Lower lobe of right lung (tissue), 2 donors: ENCODE measurements around the gene BLMH. TPM values are rescaled to one million over a fixed set of nuclear protein-coding genes. Genes with fewer than 3 reads are reported as not detected.
A peak's percentile ranks its signal among the peaks of the same experiment; 100 is the strongest.

Experiments
- ATAC-seq, 2 donors: fragments of 200-7000 bp; cut with Tn5 transposase; one replicate each; pipeline ENCODE4 v1.9.1; 2020 to 2022; ENCODE audit warnings: mild to moderate bottlenecking in 2 of 2, moderate library complexity in 2 of 2
- DNase-seq: peaks from one replicate; pipeline ENCODE4 v3.0.0-alpha.2; 2020
- H3K27ac ChIP-seq: fragments of 200-600 bp; one replicate; pipeline ENCODE4 v1.8.0; 2022
- H3K27me3 ChIP-seq: fragments of 200-600 bp; one replicate; pipeline ENCODE4 v1.8.0; 2022; ENCODE audit warnings: low read depth
- H3K36me3 ChIP-seq: fragments of 200-600 bp; one replicate; pipeline ENCODE4 v1.8.0; 2022; ENCODE audit warnings: mild to moderate bottlenecking
- H3K4me1 ChIP-seq: fragments of 200-600 bp; one replicate; pipeline ENCODE4 v1.8.0; 2022
- H3K4me3 ChIP-seq: fragments of 200-600 bp; one replicate; pipeline ENCODE4 v1.8.0; 2022; ENCODE audit warnings: mild to moderate bottlenecking
- H3K9me3 ChIP-seq: fragments of 200-600 bp; one replicate; pipeline ENCODE4 v1.8.0; 2022
- intact Hi-C: fragments of 100-400 bp; cut with DNase I; formaldehyde crosslinking; loops from one replicate; pipeline ENCODE4 v1.11.0; 2022
- total RNA-seq: library from RNA; stranded (reverse); fragmentation: NEBNext Ultra II Directional; extraction: Animal tissue kit (Norgen Biotek cat#: 25700); gene quantifications from one replicate; pipeline ENCODE4 v1.2.1, GENCODE V29; 2021
- TF ChIP-seq, protein P1 (sequence below): fragments of 200-600 bp; IDR thresholded peaks from one replicate; pipeline ENCODE4 v1.8.0; 2022; ENCODE audit warnings: antibody characterized with exemption, mild to moderate bottlenecking
- donor health status: DM: no; HTN: yes; CAD: no; lungs with severe emphysema.

BLMH gene
- total RNA-seq, 1 donor from 2014 or later: 27.4 TPM

- intact Hi-C loops: no loop called here
- ATAC-seq (no peak), DNase-seq (no peak)
- Histone ChIP-seq H3K27ac (peak overlapping the region; percentile 71), H3K27me3 (peaks cover 42% of the 10 kb centered on the region), H3K4me1 (peaks cover 36% of the 10 kb centered on the region), H3K36me3 (no peaks in the 10 kb centered on the region), H3K9me3 (no peaks in the 10 kb centered on the region), H3K4me3 (peak overlapping the region; percentile 47)
- TF ChIP-seq, protein P1, sequence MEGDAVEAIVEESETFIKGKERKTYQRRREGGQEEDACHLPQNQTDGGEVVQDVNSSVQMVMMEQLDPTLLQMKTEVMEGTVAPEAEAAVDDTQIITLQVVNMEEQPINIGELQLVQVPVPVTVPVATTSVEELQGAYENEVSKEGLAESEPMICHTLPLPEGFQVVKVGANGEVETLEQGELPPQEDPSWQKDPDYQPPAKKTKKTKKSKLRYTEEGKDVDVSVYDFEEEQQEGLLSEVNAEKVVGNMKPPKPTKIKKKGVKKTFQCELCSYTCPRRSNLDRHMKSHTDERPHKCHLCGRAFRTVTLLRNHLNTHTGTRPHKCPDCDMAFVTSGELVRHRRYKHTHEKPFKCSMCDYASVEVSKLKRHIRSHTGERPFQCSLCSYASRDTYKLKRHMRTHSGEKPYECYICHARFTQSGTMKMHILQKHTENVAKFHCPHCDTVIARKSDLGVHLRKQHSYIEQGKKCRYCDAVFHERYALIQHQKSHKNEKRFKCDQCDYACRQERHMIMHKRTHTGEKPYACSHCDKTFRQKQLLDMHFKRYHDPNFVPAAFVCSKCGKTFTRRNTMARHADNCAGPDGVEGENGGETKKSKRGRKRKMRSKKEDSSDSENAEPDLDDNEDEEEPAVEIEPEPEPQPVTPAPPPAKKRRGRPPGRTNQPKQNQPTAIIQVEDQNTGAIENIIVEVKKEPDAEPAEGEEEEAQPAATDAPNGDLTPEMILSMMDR: no peak
Measured at GRCh38 chr17:30238003-30238344, 53.8 kb downstream of the BLMH start.

DNA sequence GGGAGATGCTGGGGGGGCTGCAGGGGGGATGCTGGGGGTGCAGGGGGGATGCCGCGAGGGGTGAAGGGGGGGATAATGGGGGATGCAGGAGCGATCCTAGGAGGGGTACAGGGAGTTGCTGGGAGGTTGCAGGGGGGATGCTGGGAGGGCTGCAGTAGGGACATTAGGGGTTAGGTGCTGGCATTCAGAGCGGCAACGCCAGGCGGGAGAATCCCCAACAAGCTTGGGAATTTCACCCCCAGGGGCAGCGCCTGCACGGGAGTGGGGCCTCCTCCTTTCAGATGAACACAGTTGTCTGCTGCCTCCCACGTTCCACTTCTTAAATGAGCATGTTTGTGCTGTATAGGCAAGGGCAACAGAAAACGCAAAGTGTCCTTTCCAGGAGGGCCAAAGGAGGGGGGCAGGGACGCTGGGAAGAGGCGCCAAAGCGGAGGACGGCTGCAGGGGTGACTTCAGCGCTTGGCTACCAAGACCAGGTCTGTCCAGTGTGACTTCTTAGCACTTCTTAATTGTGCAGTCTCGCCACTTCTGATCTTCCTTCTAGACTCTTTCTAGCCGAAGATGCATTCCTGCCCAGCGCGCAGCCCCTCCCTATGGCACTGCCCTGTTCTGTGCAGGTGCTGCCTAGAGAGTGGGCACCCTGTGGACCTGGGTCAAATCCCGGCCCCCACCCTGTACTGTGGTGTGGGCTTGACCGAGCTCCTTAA lies 54.3 kb downstream of the BLMH start:
- intact Hi-C loops: no loop called here

DNA sequence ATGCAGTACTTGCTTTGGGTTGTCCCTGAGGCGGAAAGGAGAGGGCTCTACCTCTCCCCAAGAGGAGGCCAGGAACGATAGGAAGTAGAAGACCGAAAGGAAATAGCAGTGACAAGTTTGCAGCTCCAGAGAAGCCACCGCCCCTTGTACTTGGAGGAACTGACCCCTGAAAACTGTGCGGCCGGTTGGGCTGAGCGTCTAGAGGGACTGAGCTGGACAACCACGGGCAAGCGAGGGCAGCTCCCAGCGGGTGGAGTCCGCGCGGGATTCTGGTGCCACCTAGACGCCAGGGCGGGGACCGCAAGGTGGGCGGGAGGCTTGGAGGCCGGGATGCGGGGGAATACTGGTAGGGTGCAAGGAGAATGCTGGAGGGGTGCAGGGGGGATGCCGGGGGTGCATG lies 55.0 kb downstream of the BLMH start:
- TF ChIP-seq, protein P1: peak; percentile 16
- Histone ChIP-seq H3K4me1 (peaks cover 36% of the 10 kb centered on the region), H3K27ac (peak overlapping the region; percentile 78), H3K4me3 (peak overlapping the region; percentile 47), H3K36me3 (no peaks in the 10 kb centered on the region), H3K9me3 (no peaks in the 10 kb centered on the region), H3K27me3 (peaks cover 42% of the 10 kb centered on the region)
- DNase-seq: peak; percentile 76
- peak; percentile 66 to 78 for ATAC-seq
- intact Hi-C loops: no loop called here

More for the DNA sequence above, 54.3 kb downstream of the BLMH start:
- H3K27me3 ChIP-seq: peaks cover 42% of the 10 kb centered on the region
- TF ChIP-seq, protein P1: no peak
- ATAC-seq (peak in 1 of 2 donors; percentile 13), DNase-seq (no peak)
- H3K9me3 ChIP-seq: no peaks in the 10 kb centered on the region
- H3K36me3 ChIP-seq: no peaks in the 10 kb centered on the region
- peak overlapping the region; percentile 47 for H3K4me3 ChIP-seq
- H3K4me1 ChIP-seq: peaks cover 36% of the 10 kb centered on the region
- peak overlapping the region; percentile 71 for H3K27ac ChIP-seq

DNA sequence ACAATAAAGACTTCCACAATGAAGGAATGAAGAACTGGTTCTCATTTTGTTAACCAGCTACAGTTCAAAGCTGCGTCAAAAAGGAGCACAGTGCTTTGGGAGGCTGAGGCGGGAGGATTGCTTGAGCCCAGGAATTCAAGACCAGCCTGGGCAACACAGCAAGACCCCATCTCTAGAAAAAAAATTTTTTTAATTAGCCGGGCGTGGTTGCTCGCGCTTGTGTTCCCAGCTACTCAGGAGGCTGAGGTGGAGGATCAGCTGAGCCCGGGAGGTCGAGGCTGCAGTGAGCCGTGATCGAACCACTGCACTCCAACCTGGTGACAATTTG lies 55.5 kb downstream of the BLMH start:
- H3K4me3 ChIP-seq: peak overlapping the region; percentile 47
- H3K27me3 ChIP-seq: peaks cover 42% of the 10 kb centered on the region
- peak overlapping the region; percentile 78 for H3K27ac ChIP-seq
- DNase-seq: no peak
- H3K4me1 ChIP-seq: peaks cover 36% of the 10 kb centered on the region
- H3K9me3 ChIP-seq: no peaks in the 10 kb centered on the region
- intact Hi-C loops: no loop called here
- TF ChIP-seq, protein P1: no peak
- H3K36me3 ChIP-seq: no peaks in the 10 kb centered on the region
- ATAC-seq: no peak

GRCh38 chr17:30235386-30236296 lies 56.1 kb downstream of the BLMH start, which contains the start of gene SLC6A4:
Gene SLC6A4 (minus strand): TSS chr17:30235697. CDS start chr17:30221958, 13,739 bp downstream.
- H3K36me3 ChIP-seq: no peaks in the 10 kb centered on the region
- intact Hi-C loops: no loop called here
- peaks cover 42% of the 10 kb centered on the region for H3K27me3 ChIP-seq
- peak within 1 kb of the TSS; percentile 47 for H3K4me3 ChIP-seq
- no peaks in the 10 kb centered on the region for H3K9me3 ChIP-seq
- peak; percentile 48 for DNase-seq
- H3K27ac ChIP-seq: peak within 1 kb of the TSS; percentile 78
- TF ChIP-seq, protein P1: no peak
- peak; percentile 48 to 73 for ATAC-seq
- peaks cover 36% of the 10 kb centered on the region for H3K4me1 ChIP-seq
